ENCODE data around the gene NPAS2.
A peak's percentile ranks its signal among the peaks of the same experiment; 100 is the strongest.

The NPAS2 gene

DNA sequence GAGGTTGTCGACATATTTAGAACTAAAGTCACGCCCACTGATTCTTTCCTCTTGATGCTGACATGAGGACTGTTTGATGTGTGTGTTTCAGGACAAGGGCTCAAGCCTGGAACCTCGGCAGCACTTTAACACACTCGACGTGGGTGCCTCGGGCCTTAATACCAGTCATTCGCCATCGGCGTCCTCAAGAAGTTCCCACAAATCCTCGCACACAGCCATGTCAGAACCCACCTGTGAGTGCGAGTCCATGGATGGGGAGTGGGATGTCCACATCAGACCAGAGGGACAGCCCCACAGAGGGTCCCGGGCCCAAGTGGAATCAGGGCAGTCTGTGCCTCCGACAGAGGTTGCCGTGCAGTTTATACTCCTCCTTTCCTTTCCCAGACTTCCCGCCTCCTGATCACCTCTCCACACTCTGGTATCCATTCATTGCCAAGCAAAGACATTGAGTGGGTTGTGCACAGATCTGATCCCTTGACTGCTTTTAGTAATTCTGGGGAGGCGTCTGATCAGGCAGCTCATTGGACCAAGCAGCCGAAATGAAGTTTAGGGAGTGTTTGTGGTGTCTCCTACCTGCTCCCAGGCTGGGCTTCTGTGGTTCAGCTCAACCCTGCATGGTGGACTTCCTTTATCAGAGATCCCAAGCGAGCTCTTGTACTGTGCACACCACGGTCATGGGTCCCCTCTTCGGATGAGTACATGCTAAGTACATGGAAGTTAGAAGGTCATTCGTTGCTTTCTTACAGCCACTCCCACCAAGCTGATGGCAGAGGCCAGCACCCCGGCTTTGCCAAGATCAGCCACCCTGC lies 155.0 kb downstream of the NPAS2 start:
- DNase-seq: no peak

DNA sequence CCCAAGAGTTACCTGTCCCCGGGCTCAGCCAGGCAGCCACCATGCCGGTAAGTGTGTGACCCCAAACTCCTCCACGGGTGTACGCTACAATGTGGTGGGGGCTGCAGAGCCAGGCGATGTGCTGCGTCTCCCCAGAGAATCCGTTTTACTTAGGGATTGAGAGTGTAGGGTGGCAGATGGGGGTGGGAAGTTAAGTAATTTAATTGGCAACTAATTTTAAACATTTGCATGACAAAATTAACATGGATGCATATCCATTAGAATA lies 155.5 kb downstream of the NPAS2 start:
- DNase-seq: no peak

DNA sequence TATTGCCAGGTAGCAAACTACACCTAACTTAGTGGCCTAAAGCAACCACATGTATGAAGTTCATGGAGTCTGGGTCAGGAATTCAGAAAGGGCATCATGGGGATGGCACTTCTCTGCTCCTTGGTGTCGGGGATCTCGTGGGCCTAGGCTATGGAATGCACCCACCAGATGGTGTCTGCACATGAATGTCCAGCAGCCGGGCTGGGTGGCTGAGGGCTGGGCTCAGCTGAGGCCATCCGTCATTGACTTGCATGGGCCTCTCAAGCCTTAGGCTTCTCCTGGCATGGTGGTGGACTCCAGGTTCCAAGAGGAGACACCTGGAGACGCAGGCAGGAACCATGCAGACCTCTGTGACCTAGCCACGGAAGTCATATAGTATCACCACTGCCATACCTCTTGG lies 156.1 kb downstream of the NPAS2 start:
- DNase-seq: no peak

DNA sequence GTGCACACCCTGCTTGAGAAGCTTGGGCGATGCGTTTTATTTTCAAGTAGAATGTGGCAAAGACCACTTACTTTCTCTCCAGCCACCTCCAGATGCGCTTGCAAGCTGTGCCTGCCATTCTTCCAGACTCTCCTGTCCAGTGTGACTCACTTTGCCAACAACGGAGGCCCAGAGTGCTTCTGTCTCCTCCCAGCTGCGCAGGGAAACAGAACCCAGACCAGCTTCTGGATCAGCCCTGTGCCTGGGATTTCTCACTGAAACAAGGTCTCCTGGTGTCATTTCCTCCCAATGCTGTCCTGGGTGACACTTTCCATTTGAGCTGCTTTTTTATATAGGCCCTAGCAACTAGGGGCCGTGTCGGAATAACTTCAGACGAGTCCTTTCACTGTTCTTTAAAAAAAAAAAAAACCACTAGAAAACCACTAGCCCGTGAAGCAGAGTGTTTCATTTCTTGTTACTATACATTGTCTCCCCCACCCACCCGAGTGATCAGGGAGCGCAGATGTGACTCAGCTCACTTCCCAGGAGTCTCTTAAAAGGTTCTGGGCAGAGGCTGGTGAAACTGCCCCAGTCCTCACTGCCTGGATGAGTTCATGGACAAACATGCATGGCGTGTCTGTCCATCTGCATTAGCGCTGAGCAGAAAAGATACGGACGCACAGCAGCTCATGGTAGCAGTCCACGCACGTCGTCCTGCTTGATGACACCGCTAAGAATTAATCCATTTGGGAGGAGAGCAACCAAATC lies 156.9 kb downstream of the NPAS2 start:
- no peak for DNase-seq

DNA sequence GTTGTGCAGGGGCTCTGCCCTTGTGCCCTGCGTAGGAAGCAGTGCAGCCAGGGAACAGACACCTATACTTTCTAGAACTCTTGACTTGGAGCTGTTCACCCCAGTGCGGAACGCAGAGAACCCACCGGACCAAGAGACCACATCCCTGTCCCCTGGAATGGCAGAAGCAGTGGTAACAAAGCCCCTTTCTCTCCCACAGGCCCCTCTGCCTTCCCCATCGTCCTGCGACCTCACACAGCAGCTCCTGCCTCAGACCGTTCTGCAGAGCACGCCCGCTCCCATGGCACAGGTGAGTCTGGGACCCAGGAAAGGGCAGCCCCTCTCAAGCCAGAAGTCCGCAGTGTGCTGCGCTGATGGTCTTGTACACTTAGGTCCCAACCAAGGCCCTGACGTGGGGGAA lies 157.6 kb downstream of the NPAS2 start:
- DNase-seq: no peak

DNA sequence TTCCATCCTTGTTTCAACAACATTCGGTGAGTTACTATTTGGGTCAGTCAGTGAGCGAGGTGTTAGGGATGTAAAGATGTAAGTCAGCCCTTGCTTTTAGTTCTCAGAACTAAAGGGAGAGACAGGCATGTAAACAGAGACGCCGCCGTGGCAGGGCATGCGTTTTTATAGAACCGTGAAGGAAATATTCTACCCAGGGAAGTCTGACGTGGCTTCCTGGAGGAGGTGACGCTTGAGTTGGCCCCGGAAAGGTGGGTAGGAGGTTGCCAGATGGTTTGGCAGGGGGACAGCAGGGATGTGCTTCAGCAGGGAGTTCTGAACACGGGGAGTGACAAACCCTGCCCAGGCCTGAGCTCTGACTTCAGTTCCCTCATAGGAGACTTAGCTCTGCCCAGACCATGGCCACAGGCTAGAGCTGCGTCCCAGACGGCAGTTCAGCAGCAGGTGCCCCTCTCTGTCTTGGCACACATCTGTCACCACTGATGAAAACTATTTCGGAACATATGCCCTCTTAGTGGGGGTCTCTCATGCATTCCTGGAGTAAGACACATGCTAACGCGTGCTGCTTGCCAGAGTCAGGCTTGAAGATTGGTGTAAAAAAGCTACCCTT lies 158.7 kb downstream of the NPAS2 start:
- DNase-seq: no peak

DNA sequence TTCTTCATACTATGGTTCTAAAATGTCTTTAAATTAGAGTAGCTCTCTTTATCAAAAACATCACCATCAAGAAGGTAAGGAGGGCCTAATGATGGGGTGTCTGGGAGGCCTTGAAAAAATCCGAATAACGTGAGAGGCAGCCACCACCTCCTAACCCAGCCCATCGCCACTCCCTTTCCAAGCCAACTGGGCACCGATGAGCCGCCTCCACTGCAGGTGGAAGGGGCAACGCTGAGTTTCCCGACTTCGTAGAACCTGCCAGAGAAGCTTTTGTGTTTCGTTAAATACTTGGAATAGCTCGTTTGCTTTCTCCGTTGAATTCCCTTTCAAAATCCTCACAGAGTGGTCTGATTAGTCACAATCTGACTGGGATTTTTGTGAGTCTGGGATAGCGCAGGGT lies 160.1 kb downstream of the NPAS2 start:
- no peak for DNase-seq

DNA sequence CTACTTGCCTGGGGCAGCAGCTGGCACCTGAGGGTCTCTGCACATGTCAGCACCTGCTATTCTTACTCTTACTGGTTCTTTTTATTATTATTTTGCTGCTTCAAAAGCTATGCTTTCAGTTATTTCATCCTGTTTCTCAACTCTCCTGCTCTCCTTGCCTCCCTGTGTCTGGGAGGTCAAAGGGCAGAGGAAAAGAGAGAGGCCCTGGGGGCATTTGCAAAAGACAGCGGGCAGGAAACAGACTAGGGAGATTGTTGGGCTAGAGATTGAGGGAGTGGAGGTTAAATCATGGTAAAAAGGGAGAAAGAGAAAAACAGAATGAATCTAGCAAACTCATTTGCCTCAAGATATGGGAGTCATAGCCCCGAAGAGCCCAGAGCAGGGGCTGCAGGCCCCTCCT lies 161.1 kb downstream of the NPAS2 start:
- no peak for DNase-seq

DNA sequence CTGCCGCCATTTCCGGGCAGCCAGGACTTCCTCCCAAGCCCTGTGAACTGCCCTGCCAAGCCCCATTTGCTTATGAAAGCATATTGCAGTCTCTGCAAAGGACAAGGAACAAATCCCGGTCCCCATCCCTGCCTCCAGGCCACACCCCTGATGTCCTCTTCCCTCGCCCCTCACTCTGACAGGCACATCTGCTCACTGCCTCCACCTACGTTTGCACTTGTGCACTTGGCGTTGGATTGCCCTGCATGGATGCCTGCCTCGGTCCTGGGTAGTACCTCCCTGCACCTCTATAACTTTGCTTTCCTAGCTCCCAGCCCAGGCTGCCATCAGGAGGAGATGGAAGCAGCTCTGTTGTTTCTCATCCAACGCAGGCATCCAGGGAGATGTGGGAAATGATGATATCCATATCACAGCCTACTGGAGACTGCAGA lies 162.5 kb downstream of the NPAS2 start:
- no peak for DNase-seq

DNA sequence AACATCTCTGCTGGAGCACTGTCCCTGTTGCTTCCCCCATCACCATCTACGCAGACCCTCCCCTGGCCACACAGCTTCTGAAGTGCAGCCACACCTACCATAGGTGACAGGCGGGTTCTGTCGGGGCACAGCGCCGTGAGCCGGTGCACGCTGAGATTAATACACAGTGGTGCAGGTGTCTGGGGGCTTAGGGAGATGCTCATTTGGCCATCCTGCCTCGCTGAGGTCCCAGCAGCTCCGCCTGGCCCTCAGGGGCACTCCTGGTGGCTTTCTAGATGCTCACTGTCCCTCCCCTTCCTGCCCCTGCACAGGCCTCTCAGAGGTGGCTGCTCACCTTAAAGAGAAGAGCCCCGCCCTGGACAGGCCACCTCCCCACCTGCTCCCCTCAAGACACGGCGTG lies 163.3 kb downstream of the NPAS2 start:
- DNase-seq: no peak

DNA sequence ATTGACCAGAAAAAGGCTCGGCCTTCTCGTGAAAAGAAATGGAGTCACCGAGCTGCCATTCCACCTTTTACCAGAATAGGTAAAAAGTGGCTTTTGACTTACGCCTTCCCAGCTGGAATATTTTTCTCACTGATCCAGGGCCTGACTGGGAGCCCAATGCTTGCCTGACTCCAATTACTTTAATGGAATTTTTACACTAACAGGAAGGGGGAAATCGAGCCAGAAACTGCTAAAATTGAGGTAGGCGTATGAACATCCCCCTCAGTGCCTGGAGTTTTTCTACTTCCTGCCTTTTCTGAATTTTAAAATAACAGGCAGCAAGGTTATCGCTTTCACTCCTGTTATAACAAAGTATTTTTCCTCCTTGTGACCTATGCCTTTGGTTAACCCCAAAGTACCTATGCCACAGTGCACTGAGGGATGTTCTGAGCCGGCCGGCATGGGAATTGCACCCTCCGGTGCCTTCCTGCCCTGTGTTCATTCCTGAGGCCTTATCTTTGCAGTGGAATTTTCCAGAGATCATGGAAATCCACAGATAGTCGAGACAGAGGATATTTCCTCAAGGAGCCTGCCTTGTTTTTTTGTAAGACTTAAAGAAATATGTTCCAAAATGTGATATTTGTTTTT lies 163.9 kb downstream of the NPAS2 start:
- no peak for DNase-seq

DNA sequence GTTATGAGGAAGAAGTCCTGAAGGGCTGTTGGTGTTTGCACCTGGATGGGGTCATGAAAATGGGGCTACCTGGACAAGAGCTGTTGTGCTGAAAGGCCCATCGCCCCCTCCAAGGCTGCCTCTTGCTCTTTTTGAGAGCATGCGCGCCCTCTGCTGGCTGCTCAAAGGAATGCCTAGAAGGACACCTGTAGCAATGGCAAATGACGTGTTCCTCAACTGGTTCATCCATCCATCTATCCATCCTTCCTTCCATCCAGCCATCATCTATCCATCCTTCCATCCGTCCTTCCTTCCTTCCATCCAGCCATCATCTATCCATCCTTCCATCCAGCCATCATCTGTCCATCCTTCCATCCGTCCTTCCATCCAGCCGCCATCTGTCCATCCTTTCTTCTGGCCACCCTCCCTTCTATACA lies 165.0 kb downstream of the NPAS2 start:
- DNase-seq: peak; percentile 63

DNA sequence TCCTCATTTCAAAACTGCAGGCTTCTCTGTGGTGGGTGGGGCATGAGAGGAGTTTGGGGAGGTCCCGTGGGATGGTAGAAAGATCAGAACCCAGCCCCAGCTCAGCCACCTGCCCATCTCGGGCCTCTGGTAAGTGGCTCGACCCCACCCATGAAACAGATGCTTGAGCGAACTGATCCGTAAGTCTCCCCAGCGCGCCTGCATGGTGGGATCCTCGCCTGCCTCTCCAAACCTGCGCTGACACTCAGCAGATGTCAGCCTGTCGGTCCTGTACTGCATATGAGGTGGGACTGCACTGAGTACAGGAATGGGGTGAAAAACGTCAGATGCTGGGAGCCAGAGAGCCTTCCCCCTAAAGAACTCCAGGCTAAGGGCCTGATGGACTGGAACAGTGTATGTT lies 166.2 kb downstream of the NPAS2 start:
- DNase-seq: no peak

DNA sequence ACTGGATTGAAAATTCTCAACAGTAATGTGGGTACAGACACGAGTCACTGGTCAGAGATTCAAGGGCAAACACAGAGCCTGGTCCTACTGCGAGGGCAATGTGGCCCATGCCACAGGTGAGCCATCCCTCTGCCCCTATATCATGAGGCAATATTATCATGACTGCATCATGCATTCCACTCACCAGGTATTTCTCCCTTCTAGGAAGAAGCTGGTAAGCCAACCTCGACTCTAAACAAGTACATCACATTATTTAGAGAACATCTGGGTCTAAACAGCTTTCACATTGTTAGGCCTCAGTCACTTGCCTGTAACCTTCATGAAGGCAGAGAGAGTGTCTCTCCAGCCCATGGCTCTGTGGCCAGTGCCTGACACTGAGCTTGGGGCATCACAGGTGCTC lies 167.6 kb downstream of the NPAS2 start:
- DNase-seq: no peak

DNA sequence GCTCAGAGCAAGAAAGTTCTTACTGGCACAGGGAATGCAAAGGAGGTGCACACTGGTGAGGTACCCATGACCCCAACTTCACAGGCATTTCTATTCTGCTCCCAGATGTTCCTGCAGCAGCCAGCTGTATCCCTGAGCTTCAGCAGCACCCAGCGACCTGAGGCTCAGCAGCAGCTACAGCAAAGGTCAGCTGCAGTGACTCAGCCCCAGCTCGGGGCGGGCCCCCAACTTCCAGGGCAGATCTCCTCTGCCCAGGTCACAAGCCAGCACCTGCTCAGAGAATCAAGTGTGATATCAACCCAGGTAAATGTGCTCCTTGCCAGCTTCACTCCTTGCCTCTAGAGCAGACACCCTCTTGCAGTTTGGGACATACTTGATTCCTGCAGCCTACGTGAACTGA lies 168.0 kb downstream of the NPAS2 start:
- DNase-seq: no peak

DNA sequence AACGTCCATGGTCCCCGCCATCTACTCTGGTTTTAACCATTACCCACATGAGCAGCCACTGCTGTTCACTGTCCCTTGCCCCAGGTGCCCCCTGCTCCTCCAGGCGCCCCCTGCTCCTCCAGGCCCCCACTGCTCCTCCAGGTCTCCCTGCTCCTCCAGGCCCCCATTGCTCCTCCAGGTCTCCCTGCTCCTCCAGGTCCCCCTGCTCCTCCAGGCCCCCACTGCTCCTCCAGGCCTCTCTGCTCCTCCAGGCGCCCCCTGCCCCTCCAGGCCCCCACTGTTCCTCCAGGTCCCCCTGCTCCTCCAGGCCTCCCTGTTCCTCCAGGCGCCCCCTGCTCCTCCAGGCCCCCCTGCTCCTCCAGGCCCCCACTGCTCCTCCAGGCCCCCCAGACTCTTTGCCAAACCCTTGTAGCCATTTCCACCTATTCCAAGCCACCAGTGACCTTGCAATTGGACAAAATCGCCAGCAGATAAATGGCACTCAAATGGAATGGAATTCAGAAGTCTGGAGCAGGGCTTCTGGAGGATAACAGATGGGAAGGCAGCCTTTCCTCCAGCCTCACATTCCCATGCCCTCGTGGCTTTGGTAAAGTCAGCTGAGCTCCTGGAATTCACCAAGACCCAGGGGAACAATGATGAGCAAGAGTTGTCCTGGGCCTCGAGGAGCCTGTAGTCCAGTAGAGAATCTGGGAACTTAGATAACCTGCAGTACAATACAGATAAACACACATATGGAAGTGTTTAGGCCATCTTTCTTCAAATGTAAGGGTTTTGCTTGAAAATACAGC lies 168.9 kb downstream of the NPAS2 start:
- no peak for DNase-seq

DNA sequence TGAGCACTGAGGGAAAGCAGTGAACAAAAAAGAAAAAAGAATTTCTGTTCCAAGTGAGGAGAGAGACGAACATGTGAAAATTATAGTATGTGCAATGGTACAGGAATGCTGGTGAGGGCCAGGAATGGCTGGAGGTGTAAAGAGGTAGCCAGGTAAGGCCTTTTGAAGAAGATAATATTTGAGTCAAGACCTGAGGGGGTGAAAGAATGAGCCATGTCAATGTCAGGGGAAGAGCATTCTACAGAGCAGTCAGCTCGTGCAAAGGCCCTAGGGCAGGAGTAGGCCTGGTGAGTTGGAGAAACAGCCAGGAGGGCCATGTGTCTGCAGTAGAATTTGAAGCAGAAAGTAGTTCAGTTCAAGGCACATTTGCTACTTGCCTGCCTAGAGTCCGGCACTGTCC lies 169.7 kb downstream of the NPAS2 start:
- DNase-seq: no peak

DNA sequence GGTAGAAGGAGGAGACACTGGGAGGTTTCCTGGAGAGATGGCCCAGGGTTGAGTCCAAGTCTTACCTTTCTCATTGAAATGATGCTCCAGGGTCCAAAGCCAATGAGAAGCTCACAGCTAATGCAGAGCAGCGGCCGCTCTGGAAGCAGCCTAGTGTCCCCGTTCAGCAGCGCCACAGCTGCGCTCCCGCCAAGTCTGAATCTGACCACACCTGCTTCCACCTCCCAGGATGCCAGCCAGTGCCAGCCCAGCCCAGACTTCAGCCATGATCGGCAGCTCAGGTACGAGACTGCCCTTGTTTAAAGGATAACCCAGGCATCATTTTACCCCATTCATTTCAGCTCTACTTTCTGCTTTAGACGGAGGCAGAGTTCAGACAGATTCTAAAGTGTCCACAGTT lies 170.2 kb downstream of the NPAS2 start:
- DNase-seq: no peak

DNA sequence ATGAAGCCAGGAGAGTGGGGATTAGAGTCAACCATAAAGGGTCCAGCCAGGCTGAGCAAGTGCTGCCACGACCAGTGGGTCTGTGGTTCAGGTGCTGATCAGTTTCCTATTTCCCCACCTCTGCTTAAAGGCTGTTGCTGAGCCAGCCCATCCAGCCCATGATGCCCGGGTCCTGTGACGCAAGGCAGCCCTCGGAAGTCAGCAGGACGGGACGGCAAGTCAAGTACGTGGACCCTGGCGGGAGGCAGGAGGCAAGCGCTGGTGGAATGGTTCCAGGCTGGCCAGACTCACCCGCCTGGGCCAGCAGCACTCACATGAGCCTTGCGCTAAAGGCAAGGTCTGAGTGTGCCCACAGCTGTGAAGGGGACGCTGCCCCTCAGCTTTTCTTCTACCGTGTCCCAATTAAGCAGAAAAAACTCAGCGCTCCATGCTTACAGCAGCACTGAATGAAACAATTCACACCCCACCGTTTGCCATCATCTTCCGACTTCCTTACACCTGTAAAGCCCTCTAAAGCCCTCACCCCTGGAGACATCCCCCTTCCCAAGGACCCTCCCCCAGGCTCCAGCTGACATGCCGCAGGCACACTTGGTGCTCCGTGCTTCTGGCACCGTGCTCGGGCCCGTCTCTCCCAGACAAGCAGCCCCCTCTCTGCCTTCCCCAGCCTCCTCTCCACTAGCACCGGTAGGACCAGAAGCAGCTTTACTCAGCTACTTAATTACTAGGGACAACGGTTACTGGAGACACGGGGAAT lies 170.9 kb downstream of the NPAS2 start:
- DNase-seq: no peak

DNA sequence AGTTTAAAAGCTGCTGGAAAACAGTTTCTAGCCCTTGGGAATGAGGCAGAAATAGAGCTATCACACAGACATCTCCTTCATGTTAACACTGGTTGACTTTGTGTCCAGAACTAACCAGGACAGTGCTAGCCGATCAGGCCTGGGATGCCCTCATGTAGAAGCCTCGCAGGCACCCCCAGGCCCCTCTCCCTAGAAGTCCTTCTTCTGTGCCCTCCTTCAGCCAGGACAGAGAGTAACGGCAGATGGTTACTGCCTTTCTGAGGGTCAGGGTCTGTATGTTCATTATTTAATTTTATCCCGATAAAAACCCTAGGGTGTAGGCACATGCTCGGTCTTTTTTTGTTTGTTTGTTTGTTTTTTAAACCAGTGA lies 171.4 kb downstream of the NPAS2 start:
- no peak for DNase-seq

DNA sequence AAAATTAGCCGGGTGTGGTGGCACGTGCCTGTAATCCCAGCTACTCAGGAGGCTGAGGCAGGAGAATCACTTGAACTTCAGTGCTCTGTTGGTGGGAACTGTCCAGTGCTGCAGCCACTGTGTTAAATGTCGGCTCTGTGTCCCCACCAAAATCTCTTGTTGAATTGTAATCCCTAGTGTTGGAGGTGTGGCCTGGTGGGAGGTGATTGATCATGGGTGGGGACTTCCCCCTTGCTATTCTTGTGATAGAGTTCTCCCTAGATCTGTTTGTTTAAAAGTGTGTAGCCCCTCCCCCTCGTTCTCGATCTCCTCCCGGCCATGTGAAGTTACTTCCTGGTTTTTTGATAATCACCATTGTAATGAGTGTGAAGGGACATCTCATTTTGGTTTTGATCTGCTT lies 172.3 kb downstream of the NPAS2 start:
- no peak for DNase-seq

DNA sequence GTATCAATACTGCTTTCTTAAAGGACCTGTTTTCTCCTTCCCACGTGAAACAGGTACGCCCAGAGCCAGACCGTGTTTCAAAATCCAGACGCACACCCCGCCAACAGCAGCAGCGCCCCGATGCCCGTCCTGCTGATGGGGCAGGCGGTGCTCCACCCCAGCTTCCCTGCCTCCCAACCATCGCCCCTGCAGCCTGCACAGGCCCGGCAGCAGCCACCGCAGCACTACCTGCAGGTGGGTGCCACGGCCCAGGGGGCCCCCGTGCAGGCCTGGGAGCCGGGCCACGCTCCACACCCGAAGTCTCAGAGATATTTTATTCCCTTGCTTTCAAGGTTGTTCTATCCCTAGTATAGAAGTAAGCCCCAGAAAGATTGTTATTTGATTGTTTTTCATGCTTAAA lies 173.4 kb downstream of the NPAS2 start:
- no peak for DNase-seq

All from effector CD8-positive, alpha-beta T cell (primary cell).